HG03575 (cell line): Measurements from ENCODE around the gene GMPPB.
"Not testable (repeated sequence)": the region's sequence is repeated elsewhere in the genome, so short reads cannot be mapped to it uniquely, and the experiment has no call there.

ENCODE experiments used
- ATAC-seq: cut with Tn5 transposase; IDR thresholded peaks from one replicate; pipeline ENCODE4 v1.9.1; 2021; ENCODE audit not compliant: unreplicated experiment, insufficient number of reproducible peaks, low FRiP score; ENCODE audit errors: extremely low read depth

GMPPB gene

DNA sequence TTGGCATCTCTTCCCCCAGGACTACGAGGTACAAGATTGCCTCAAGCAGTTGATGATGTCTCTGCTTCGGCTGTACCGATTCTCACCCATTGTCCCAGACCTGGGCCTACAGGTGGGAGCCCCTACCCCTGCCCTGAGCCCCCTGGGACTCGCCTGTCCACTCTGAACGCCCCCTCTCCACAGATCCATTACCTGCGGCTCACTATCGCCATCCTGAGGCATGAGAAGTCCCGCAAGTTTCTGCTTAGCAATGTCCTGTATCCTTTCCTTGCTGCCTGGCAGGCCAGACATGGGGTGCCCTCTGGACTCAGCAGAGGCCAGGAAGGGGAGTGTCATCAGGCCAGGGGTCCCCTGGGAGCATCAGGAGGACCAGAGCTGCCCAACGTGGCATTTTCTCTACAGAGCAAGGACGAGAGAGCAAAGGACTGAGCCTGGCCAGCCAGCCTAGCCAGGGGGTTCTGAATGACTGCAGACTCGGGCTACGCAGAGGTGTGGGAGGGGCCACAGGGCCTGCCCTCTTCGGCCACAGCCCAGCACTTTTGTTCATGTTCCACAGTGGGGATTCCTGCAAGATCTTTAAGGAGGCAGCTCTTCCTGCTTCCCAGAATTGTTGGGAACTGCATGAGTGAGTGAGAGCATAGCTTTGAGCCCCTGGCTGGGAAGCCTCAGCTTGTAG is 23.2 kb downstream of the GMPPB start:
- no peak for ATAC-seq

DNA sequence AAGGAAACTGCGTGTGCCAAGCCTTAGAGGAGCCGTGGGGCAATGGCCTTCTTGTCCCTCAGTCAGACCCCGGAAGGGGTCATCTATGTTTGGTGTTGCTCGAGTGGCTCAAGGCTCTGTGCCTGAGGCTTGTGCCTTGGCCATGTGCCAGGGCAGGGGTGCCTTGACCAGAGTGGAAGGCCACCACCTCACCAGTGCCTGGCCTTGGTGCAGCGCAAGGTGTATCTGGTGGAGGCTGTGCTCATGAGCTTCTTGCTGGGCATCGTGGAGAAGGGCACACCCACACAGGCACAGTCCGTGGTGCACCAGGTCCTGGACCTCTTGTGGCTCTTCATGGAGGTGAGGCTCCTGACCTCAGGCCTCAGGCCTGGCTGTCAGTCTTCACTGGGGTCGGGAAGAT is 23.7 kb downstream of the GMPPB start:
- ATAC-seq, result no peak

DNA sequence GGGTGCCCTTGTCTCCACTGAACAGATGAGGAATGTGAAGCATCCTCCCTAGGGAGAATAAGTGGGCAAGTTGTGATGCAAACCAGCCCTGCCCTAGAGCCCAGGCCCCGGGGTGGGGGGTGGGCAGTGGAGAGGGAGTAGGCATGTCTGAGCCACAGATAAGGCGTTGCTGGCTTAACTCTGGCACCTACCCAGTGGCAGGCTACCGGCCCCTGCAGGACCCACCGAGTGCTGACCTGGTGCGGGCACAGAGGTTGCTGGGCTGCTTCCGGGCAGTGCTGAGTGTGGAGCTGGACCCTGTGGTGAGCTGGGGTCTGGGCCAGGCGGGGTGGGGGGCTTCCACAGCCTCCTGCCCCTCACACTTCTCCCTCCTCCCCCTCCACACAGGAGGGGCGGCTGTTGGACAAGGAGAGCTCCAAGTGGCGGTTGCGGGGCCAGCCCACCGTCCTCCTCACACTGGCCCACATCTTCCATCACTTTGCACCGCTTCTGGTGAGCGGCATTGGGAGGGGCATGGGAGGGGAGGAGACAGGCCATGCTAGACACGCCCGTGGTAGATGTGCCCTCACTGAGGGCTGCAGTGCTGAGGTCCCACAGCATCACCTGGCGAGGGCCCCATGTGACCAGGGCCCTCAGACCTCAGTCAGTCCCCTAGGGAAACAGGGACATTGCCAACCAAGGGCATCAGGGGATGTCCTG is 24.3 kb downstream of the GMPPB start:
- no peak for ATAC-seq

DNA sequence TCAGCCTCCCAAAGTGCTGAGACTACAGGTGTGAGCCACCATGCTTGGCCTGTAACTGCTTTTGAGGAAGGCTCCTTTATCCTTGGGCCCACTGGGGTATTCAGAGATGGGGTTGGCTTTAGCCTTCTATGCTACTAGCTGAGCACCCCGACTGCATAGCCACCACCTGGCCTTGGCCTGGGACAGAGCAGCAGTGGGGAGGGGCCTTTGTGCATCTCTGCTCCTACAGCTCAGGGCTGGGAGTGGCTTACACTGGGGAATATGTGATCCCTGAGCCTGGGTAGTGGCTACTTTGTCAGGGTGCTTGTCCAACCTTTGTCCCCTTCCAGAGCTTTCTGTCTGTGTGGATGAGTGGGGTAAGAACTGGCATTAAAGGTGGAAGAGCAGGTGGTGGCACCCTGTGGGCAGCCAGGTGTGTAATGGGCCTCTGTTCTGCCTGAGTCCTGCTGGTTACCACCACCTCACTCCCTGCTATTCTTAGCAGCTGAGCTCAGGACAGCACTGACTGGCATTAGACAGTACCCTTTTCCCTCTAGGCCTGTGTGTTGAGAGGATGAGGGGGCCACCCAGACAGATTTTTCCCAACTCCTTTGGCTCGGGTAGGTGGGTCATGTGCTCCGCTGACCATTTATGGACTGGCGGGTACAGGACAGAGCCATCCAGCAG is 28.3 kb downstream of the GMPPB start:
- not testable (repeated sequence) for ATAC-seq

DNA sequence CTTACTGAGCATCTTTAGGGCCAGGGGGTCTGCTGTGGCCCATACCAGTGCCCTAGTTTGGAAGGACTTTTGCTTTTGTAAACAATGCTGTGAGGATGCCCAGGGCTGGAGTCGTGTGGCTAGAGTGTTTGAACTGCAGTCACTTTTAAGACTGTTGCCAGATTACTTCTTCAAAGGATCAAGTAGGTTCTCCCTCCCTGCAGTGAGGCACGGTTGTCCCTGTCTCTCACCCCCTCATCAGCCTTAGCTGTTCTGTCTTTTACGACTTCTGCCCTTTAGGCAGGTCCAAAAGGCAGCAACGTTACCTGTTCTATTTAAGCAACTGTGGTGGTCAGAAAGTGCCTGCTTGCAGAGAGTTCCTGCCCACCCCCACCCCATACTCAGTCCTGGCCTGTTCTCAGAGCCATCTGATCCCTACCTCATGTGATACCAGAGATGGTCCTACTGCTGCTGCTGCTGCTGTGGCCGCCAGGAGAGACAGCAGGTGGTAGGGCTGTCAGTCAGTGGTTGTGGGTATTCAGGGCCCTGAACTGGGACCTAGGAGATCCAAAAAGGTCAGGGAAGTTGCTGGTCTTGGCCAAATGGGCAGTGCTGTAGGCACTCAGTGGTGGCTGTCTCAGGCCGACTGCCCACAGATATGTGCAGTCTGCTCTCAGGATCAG is 29.2 kb downstream of the GMPPB start:
- not testable (repeated sequence) for ATAC-seq

DNA sequence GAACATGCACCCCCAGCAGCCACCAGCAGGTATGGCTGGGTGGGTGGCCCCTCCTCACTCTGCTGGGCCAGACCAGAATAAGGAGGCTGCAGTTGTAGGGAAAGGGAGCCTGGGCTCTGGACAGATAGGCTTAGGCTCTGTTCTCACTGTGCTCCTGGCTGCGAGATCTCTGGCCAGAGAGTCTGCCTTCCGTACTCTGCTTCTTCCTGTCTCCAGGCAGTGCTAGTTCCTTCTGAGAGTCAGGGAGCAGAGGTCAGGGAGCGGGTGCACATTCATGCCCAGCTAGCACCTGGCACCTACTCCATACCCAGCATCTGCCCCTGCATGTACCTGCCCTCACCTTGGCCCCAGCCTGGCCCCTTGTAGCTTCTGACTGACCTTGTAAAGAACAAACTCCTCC is 32.3 kb downstream of the GMPPB start:
- ATAC-seq, result not testable (repeated sequence)

DNA sequence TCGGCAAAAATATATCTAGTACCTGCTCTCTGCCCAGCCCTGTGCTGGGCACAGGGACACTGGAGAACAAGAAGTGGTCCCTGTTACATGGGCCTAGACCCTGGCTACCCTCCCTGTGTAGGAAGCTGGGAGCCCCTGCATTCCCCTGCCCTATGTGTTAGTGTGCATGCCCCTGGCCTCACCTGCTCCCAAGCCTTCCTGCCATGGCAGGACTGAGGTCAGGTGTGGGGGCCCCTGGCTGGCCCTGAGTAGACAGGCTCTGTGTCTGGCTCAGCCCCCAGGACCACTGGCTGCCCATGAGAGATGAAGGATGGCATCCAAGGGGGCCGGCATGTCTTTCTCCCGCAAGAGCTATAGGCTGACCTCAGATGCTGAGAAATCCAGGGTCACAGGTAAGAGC is 32.9 kb downstream of the GMPPB start:
- ATAC-seq, result not testable (repeated sequence)

DNA sequence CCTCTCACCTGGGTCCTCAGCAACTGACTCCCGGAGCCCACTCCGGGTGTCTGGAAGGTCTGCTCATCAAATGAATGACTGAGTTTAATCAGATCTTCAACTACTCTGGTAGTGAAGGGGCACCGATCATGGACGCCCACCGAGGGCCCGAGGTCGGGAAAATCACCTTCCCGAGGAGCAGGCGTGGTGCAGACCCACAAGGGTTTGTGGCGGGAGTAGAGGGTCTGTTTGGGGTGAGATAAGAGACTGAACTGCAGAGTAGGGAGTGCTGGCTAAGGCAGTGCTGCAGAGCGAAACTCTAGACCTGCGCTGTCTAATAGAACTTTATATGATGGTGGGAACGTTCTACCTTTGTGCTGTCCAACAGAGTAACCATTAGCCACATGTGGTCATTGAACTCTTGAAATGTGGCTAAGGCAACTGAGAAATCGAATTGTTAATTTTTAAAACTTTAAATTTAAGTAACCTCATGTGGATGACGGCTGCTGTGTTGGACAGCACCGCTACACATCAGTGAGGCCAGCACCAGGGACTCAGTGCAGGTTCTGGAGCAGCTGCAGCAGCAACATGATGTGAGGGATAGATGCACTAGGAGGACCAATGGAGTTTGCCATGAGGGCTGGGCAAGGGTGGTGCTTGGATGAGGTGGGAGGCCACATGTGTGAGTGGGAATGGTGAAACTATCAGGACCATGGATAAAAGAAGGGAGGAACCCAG is 33.7 kb downstream of the GMPPB start:
- not testable (repeated sequence) for ATAC-seq

DNA sequence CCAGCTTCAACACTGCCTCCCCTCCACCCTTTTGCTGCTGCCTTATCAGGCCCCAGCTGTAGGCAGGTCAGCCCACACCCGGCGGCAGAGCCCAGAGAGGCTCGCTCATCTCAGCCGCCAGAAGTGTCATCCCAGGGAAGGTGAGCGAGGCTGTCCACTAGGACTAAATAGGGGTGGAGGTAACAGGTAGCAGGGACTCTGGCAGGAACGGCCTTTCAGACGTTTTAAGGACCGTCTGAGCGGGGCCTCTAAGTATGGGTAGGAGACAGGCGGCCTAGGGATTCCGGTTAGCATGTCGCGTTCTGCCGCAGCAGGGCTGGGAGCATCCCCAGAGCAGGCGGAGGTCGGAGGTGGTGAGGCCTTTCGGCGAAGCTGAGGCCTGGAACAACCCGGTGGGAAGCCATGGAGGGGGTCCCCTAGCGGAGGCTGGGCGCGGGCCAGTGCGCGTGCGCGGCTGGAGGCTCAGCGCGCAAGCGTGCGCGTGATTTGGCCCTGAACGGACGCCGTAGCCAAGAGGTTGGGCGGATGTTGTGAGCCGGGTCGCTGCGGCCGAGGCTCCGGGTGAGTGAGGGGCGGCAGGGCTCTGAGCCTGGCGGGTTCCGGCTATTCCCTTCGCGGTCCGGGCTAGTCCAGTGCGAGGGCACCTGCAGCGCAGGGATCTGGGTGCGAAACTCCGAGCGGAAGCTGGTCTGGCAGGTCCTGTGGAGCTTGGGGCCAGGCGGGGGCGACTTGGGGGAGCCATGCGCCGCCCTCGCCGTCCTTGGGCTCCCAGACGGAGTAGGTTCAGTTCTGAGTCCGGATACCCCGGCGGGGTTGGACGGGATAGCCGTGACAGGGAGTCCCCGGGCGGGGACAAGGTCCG is 34.5 kb downstream of the GMPPB start, which contains the start of the genes MST1 and RNF123:
MST1 (minus strand) TSS at position 429 of the 862 bp plus-strand sequence. CDS start 783 bp downstream, outside the sequence.
RNF123 (plus strand) TSS at position 512 of the 862 bp plus-strand sequence. CDS start 1,609 bp downstream, outside the sequence.
- no peak for ATAC-seq

DNA sequence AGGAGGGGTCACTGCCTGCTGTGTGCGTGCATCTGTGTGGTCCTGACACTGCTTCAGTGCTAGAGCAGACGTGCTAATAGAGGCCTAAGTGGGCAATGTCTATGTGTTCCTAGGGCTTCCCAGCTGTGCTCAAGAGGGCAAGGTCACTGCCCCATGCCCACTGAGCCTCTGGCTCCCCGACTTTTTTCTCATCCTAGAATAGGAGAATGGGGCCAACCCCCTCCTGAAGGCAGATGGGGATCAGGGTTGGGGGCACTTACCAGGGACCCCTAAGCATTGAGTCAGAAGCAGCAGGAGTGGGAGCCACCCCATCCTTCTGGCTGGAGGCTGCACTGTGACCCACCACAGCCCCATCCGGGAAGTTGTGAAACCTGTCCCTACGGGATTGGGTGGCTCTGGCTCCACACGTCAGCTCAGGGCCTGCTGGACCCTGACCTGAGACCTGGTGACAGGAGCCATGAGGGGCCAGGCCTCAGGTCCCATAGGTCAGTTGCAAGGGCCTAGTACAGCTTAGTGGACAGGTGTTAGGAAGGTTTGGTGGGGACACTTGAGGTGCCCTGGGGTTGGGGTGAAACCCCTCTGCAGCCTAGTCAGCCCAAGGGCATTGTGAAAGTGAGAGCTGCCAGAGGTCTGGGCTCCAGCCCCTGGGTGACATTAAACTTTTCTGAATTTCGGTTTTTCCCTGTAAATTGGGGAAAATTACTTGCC is 35.3 kb downstream of the GMPPB start:
- not testable (repeated sequence) for ATAC-seq

DNA sequence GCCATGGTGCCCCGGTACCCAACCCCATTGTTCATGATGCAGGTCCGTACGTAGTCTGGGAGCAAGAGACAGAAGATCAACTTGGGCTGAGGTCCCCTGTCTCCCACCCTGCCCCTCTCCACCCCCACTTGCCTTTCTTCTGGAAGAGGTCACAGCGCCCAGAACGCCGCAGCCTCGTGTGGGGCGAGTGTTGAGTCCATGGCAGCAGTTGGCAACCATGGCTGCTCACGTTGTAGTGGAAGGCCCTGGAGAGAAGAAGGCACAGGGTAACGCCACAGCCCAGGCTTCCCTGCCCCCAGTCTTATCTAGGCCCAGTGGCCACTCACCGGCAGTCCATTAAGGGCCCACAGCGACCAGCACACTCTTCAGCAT is 36.3 kb downstream of the GMPPB start:
- ATAC-seq, result not testable (repeated sequence)

DNA sequence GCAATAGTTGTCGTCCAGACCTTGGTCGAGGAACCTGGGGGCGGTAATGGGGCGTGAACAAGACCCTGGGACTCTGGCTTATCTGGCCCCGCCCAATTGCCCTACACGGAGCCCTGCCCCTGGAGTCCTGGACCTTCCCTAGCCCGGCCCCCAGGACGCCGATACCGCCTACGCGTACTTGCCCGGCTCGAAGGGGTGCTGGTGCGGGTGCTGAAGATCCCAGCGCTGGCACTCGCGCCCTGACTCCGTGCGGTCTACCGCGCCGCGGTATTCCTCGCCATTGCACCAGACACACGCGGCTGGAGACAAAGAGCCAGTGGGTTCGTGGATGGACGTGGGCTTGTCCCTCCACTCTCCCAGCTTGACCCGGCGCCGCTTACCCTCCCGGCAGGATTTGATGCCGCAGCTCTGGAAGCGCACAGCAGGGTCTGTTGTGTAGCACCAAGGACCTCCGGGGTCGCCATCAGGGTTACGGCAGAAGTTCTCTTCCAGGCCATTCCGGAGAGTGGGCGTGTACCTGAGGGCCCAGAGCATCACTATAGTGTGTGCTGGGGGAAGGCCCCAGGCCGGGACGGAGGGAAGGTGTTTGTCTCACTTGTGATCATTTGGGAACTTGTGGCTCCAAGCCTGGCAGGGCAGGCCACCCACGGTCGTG is 36.9 kb downstream of the GMPPB start:
- ATAC-seq, result not testable (repeated sequence)

DNA sequence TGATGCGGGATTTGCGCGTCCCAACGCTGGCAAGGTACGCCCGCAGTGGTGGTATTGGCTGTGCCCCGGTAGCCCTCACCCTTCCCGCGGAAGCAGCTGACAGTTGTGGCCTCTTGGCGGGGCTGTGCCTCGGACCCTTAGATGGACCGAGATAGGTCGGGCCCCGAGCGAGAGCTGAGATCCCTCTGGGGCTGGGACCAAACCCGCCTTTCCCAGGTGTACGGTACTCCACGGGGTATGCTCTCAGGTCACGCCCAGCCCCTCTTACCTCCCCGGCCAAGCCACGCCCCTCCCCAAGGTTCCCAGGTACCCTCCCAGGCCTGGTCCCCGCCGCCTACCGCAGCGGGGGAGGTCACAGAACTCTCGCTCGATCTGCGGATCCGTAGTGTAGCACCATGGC is 37.4 kb downstream of the GMPPB start:
- not testable (repeated sequence) for ATAC-seq

DNA sequence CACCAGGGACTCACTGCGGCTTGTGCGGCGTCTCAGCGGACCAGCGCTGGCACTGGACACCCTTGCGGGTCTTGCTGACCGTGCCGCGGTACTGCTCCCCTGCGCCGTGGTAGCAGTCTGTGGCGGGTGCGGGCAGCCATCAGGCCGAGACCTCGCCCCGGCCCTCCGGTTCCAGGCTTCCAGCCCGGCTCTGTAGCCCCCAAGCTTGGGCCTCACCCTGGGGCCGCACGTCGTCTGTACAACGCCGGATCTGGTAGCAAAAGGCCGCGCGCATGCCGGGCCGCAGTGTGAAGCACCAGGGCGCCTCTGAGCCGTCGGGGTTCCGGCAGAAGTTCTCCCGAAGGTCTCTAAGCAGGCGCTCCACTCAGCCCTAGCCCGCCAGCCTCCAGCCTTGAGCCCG is 37.9 kb downstream of the GMPPB start:
- not testable (repeated sequence) for ATAC-seq

DNA sequence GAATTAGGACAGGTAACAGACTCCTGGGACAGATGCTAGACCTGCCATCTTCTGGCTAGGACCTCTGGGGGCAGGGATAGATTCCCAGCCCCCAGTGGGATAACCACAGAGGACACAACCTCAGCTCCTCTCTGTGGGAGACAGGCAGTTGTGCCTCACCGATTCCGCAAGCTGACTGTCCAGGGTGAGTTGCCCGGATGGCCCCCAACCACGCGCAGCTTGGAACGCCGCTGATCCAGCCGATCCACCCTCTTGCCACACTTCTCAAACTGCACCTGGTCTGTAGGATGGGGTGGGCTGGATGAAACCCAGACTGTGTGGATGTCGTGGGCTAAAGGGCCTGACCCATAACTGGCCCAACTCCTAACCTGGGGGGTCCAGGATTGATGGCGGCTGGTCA is 38.6 kb downstream of the GMPPB start:
- not testable (repeated sequence) for ATAC-seq

DNA sequence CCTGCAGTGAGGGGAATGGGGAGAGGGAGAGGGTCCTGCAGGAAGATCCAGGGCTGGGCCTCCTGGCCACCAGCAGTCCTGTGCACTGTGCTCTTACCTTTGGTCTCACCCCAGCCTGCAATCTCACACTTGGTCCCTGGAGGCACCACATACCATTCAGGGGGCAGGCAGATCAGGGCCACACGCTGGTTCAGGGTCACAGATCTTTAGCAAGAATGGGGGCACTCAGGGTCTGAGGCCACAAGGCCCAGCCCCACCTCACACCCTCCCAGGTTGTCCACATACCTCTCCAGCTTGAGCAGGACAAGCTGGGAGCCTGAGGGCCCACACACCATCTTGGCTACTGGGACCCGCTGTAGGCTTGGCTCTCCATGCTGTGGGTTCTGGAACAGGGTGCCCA is 39.3 kb downstream of the GMPPB start:
- ATAC-seq, result not testable (repeated sequence)

DNA sequence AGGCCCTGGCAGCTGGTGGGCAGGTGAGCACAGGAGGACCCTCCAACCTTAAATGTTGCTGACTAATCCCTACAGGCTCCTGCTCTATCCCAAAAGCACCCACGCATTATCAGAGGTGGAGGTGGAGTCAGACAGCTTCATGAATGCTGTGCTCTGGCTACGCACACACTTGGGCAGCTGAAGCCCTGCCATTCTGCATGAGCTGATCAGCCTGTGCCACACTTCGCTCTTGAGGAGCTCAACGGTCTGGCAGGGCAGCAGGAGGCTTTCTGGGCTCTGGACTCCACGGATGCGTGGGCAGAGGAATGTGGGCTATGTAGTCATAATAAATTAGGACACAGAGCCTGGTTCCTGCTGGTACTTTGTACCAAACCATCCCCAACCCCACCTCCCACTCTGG is 40.6 kb downstream of the GMPPB start:
- ATAC-seq, result no peak
